Measurements from ENCODE around the gene DIAPH1.

DNA sequence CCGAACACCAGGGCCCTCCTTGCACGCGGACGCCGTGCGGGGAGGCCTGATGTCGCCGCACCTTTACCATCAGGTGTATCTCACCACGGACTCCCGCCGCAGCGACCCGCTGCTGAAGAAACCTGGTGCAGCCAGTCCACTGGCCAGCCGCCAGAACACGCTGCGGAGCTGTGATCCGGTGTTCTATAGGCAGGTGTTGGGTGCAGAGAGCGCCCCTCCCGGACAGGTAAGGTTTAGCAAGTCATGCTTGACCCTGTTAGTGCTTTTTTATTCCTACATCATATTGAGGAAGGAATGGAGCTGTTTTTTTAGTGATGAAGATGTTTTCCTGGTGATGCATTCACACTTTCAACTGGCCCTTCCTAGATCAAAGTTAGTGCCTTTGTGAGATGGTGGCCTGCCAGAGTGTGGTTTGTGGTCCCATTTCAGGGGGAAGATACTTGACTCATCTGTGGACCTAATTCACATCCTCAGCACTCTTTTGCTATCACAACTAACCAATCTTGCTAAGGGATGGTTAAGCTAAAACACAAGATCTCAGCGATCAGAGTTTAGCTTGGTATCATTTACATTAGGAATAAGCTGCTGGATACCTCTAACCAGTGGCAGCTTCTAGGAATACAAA lies 140.4 kb downstream of the DIAPH1 start:
- TF ChIP-seq, protein P1, sequence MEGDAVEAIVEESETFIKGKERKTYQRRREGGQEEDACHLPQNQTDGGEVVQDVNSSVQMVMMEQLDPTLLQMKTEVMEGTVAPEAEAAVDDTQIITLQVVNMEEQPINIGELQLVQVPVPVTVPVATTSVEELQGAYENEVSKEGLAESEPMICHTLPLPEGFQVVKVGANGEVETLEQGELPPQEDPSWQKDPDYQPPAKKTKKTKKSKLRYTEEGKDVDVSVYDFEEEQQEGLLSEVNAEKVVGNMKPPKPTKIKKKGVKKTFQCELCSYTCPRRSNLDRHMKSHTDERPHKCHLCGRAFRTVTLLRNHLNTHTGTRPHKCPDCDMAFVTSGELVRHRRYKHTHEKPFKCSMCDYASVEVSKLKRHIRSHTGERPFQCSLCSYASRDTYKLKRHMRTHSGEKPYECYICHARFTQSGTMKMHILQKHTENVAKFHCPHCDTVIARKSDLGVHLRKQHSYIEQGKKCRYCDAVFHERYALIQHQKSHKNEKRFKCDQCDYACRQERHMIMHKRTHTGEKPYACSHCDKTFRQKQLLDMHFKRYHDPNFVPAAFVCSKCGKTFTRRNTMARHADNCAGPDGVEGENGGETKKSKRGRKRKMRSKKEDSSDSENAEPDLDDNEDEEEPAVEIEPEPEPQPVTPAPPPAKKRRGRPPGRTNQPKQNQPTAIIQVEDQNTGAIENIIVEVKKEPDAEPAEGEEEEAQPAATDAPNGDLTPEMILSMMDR (IDR thresholded peaks at IDR 0.05) = no peak
- no peak for TF ChIP-seq POLR2A (IDR thresholded peaks at IDR 0.05)
